Activated CD8-positive, alpha-beta memory T cell treated with anti-CD3 and anti-CD28 coated beads for 48 hours (primary cell): ENCODE measurements around the gene PDE10A.

Experiments
- DNase-seq, 3 experiments: peaks; one replicate each; pipeline ENCODE4 v3.0.0-alpha.2; 2020; ENCODE audit warnings: low read depth in 2 of 3, low spot score in 2 of 3

The PDE10A gene

GRCh38 chr6:165678904-165679303 lies 15.9 kb upstream of the PDE10A start:
- no peak for DNase-seq

- DNase-seq: no peak
Observed at GRCh38 chr6:165678429-165678828, 15.4 kb upstream of the PDE10A start.

GRCh38 chr6:165677091-165677490 lies 14.1 kb upstream of the PDE10A start:
- no peak for DNase-seq

- no peak for DNase-seq
Observed at GRCh38 chr6:165676435-165677068, 13.5 kb upstream of the PDE10A start.

- DNase-seq: no peak
Observed at GRCh38 chr6:165675120-165675519, 12.1 kb upstream of the PDE10A start.

GRCh38 chr6:165674155-165675029 lies 11.4 kb upstream of the PDE10A start:
- DNase-seq: no peak

- DNase-seq: no peak
Observed at GRCh38 chr6:165671222-165671768, 8.3 kb upstream of the PDE10A start.

- DNase-seq: no peak
Observed at GRCh38 chr6:165668951-165669350, 5.9 kb upstream of the PDE10A start.

- DNase-seq: no peak
Observed at GRCh38 chr6:165665384-165665672, 2.3 kb upstream of the PDE10A start.

GRCh38 chr6:165664559-165665383 lies 1.7 kb upstream of the PDE10A start:
- DNase-seq: no peak

- no peak for DNase-seq
Observed at GRCh38 chr6:165663736-165664558, 906 bp upstream of the PDE10A start.

- no peak for DNase-seq
Observed at GRCh38 chr6:165663377-165663735, 315 bp upstream of the PDE10A start.

GRCh38 chr6:165662041-165662748 lies 846 bp downstream of the PDE10A start:
- DNase-seq: no peak

GRCh38 chr6:165661664-165662025 lies 1.4 kb downstream of the PDE10A start:
- DNase-seq: no peak

GRCh38 chr6:165660857-165661663 lies 2.0 kb downstream of the PDE10A start:
- DNase-seq: no peak

- no peak for DNase-seq
Observed at GRCh38 chr6:165659945-165660856, 2.8 kb downstream of the PDE10A start.

- no peak for DNase-seq
Observed at GRCh38 chr6:165658395-165659058, 4.5 kb downstream of the PDE10A start.

- no peak for DNase-seq
Observed at GRCh38 chr6:165657325-165657680, 5.7 kb downstream of the PDE10A start.
